ENCODE results near the gene FMO4.
"Not testable (repeated sequence)": the region's sequence is repeated elsewhere in the genome, so short reads cannot be mapped to it uniquely, and the experiment has no call there.

Gene FMO4

GRCh38 chr1:171329251-171329650 lies 15.3 kb downstream of the FMO4 start:
- no peak for TF ChIP-seq CTCF (IDR thresholded peaks at IDR 0.05; ENCODE audit: insufficient read depth, low read depth, low read length, missing control alignments)
- no peak for DNase-seq (ENCODE audit: low read depth)
- no peak overlapping the region for H3K4me3 ChIP-seq (ENCODE audit: low read length)

- no peak for DNase-seq (ENCODE audit: low read depth)
- TF ChIP-seq CTCF (IDR thresholded peaks at IDR 0.05; ENCODE audit: insufficient read depth, low read depth, low read length, missing control alignments) = no peak
- no peak overlapping the region for H3K4me3 ChIP-seq (ENCODE audit: low read length)
Measured at GRCh38 chr1:171334024-171334640, 20.1 kb downstream of the FMO4 start.

- no peak overlapping the region for H3K4me3 ChIP-seq (ENCODE audit: low read length)
- no peak for TF ChIP-seq CTCF (IDR thresholded peaks at IDR 0.05; ENCODE audit: insufficient read depth, low read depth, low read length, missing control alignments)
- no peak for DNase-seq (ENCODE audit: low read depth)
Measured at GRCh38 chr1:171335964-171336363, 22.0 kb downstream of the FMO4 start.

GRCh38 chr1:171339345-171339744 lies 25.4 kb downstream of the FMO4 start:
- H3K4me3 ChIP-seq (ENCODE audit: low read length); DNase-seq (ENCODE audit: low read depth): not testable (repeated sequence)

- no peak for DNase-seq (ENCODE audit: low read depth)
- H3K4me3 ChIP-seq (ENCODE audit: low read length) = no peak overlapping the region
- TF ChIP-seq CTCF (IDR thresholded peaks at IDR 0.05; ENCODE audit: insufficient read depth, low read depth, low read length, missing control alignments) = no peak
Measured at GRCh38 chr1:171343727-171344472, 29.9 kb downstream of the FMO4 start.

GRCh38 chr1:171344473-171344820 lies 30.5 kb downstream of the FMO4 start:
- TF ChIP-seq CTCF (IDR thresholded peaks at IDR 0.05; ENCODE audit: insufficient read depth, low read depth, low read length, missing control alignments) = no peak
- DNase-seq (ENCODE audit: low read depth) = no peak
- no peak overlapping the region for H3K4me3 ChIP-seq (ENCODE audit: low read length)

- no peak for DNase-seq (ENCODE audit: low read depth)
- TF ChIP-seq CTCF (IDR thresholded peaks at IDR 0.05; ENCODE audit: insufficient read depth, low read depth, low read length, missing control alignments) = no peak
- H3K4me3 ChIP-seq (ENCODE audit: low read length) = no peak overlapping the region
Measured at GRCh38 chr1:171345536-171345935, 31.6 kb downstream of the FMO4 start.
